T-helper 1 cell treated with Interleukin-12 subunit alpha and Interleukin-12 subunit beta and Interleukin-4 antibody, amounts not matched to agents 30 μg/mL and 1 μg/mL, for 36 hours (primary cell): ENCODE data around the gene TEX14.
A peak's percentile ranks its signal among the peaks of the same experiment; 100 is the strongest.
"Not testable (repeated sequence)": the region's sequence is repeated elsewhere in the genome, so short reads cannot be mapped to it uniquely, and the experiment has no call there.

Experiments
- H3K27ac Mint-ChIP-seq: one replicate; pipeline ENCODE4 v1.8.0; 2021; ENCODE audit warnings: mild to moderate bottlenecking, mixed read lengths
- H3K27me3 Mint-ChIP-seq: one replicate; pipeline ENCODE4 v1.8.0; 2021; ENCODE audit warnings: low read depth, mixed read lengths
- H3K36me3 Mint-ChIP-seq: one replicate; pipeline ENCODE4 v1.8.0; 2021; ENCODE audit warnings: low read depth, mixed read lengths
- H3K4me1 Mint-ChIP-seq: one replicate; pipeline ENCODE4 v1.8.0; 2021; ENCODE audit warnings: low read depth, mixed read lengths
- H3K4me3 Mint-ChIP-seq: one replicate; pipeline ENCODE4 v1.8.0; 2021; ENCODE audit warnings: mild to moderate bottlenecking, moderate library complexity, mixed read lengths
- H3K9me3 Mint-ChIP-seq: one replicate; pipeline ENCODE4 v1.8.0; 2021; ENCODE audit warnings: mixed read lengths

Gene TEX14

DNA sequence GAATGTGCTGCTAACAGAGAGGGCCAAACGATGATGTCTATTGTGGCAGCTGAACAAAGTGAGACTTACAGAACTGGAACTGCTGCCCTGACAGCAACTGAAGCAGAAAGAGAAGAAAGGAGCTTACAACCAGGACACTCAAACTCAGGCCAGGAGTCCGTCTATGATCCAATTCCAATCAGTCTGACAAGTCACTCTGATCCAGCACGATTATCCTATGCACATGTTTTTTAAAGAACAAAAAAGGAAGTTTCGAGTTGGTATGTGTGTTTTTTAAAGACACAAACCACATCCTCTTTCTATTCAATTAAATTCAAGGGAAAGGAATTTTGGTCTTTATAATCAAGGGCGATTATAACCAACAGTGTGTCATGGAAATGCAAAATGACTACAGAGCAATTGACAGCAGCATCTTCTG is 135.0 kb downstream of the TEX14 start:
- H3K4me3 Mint-ChIP-seq, result no peak overlapping the region
- peaks cover 3% of the 10 kb centered on the region for H3K27me3 Mint-ChIP-seq
- H3K36me3 Mint-ChIP-seq, result no peaks in the 10 kb centered on the region
- H3K4me1 Mint-ChIP-seq, result peaks cover 4% of the 10 kb centered on the region
- no peaks in the 10 kb centered on the region for H3K9me3 Mint-ChIP-seq
- no peak overlapping the region for H3K27ac Mint-ChIP-seq

GRCh38 chr17:58555109-58555508 is 136.7 kb downstream of the TEX14 start:
- H3K4me1 Mint-ChIP-seq, H3K36me3 Mint-ChIP-seq, H3K4me3 Mint-ChIP-seq, H3K27ac Mint-ChIP-seq, H3K27me3 Mint-ChIP-seq, H3K9me3 Mint-ChIP-seq: not testable (repeated sequence)

- Mint-ChIP-seq H3K27ac (no peak overlapping the region), H3K9me3 (no peaks in the 10 kb centered on the region), H3K36me3 (no peaks in the 10 kb centered on the region), H3K4me1 (no peaks in the 10 kb centered on the region), H3K27me3 (peaks cover 19% of the 10 kb centered on the region), H3K4me3 (no peak overlapping the region)
These were observed 150.6 kb downstream of the TEX14 start for GRCh38 chr17:58541249-58541648.

- Mint-ChIP-seq H3K4me3 (no peak overlapping the region), H3K27me3 (peaks cover 33% of the 10 kb centered on the region), H3K4me1 (no peaks in the 10 kb centered on the region), H3K27ac (no peak overlapping the region), H3K36me3 (no peaks in the 10 kb centered on the region), H3K9me3 (no peaks in the 10 kb centered on the region)
These were observed 152.1 kb downstream of the TEX14 start for GRCh38 chr17:58539698-58540097.

- Mint-ChIP-seq H3K27ac (no peak overlapping the region), H3K4me3 (no peak overlapping the region), H3K27me3 (peaks cover 36% of the 10 kb centered on the region), H3K36me3 (no peaks in the 10 kb centered on the region), H3K9me3 (no peaks in the 10 kb centered on the region), H3K4me1 (no peaks in the 10 kb centered on the region)
These were observed 152.9 kb downstream of the TEX14 start for GRCh38 chr17:58538811-58539409.

DNA sequence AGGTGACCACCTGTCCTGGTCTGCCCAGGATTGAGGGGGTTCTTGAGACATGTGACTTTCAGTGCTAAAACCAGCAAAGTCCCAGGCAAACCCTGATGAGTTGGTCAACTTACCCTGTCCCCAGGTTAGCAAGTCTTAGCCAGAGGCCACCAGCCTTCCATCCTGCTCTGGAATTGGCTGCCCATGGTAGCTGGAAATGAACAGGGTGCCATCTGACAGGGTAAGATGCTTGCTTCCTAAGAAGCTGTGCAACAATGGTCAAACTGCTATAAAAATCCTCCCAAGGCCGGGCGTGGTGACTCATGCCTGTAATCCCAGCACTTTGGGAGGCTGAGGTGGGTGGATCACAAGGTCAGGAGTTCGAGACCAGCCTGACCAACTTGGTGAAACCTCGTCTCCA is 154.6 kb downstream of the TEX14 start:
- Mint-ChIP-seq H3K27me3 (peaks cover 42% of the 10 kb centered on the region), H3K27ac (no peak overlapping the region), H3K4me1 (peaks cover 1% of the 10 kb centered on the region), H3K9me3 (no peaks in the 10 kb centered on the region), H3K4me3 (no peak overlapping the region), H3K36me3 (no peaks in the 10 kb centered on the region)

GRCh38 chr17:58536542-58536941 is 155.3 kb downstream of the TEX14 start:
- H3K36me3 Mint-ChIP-seq, result no peaks in the 10 kb centered on the region
- no peaks in the 10 kb centered on the region for H3K9me3 Mint-ChIP-seq

GRCh38 chr17:58535431-58535830 is 156.4 kb downstream of the TEX14 start:
- Mint-ChIP-seq H3K27me3 (peaks cover 53% of the 10 kb centered on the region), H3K9me3 (no peaks in the 10 kb centered on the region), H3K4me3 (no peak overlapping the region), H3K4me1 (peaks cover 3% of the 10 kb centered on the region), H3K36me3 (no peaks in the 10 kb centered on the region), H3K27ac (no peak overlapping the region)

More at GRCh38 chr17:58536542-58536941, 155.3 kb downstream of the TEX14 start:
- Mint-ChIP-seq H3K27me3 (peaks cover 44% of the 10 kb centered on the region), H3K4me1 (peaks cover 3% of the 10 kb centered on the region), H3K4me3 (no peak overlapping the region), H3K27ac (no peak overlapping the region)

- Mint-ChIP-seq H3K36me3 (no peaks in the 10 kb centered on the region), H3K4me1 (peaks cover 3% of the 10 kb centered on the region)
These were observed 156.9 kb downstream of the TEX14 start for GRCh38 chr17:58534901-58535421.

DNA sequence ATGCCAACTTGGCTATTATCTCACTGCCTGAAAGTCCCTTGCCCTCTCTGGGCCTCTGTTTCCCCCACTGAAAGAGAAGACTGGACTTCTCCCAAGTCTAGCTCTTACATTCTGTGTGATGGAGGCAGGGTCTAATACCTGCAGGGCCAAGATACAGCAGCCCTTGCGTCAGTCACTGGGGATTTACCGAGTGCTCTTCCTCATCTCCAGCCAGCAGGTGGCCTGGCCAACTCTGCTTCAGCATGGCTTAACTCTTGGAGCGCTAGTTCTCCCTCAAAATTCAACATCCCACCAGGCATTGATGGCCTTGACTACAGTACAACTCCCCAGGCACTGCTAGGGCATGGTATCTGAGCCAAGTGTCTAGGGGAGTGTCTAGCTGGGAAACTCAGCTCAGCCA is 157.5 kb downstream of the TEX14 start:
- Mint-ChIP-seq H3K9me3 (no peaks in the 10 kb centered on the region), H3K4me3 (no peak overlapping the region), H3K27me3 (peaks cover 58% of the 10 kb centered on the region), H3K27ac (no peak overlapping the region), H3K4me1 (peaks cover 3% of the 10 kb centered on the region), H3K36me3 (no peaks in the 10 kb centered on the region)

More at GRCh38 chr17:58534901-58535421, 156.9 kb downstream of the TEX14 start:
- Mint-ChIP-seq H3K27me3 (peaks cover 58% of the 10 kb centered on the region), H3K4me3 (no peak overlapping the region), H3K27ac (no peak overlapping the region), H3K9me3 (no peaks in the 10 kb centered on the region)

DNA sequence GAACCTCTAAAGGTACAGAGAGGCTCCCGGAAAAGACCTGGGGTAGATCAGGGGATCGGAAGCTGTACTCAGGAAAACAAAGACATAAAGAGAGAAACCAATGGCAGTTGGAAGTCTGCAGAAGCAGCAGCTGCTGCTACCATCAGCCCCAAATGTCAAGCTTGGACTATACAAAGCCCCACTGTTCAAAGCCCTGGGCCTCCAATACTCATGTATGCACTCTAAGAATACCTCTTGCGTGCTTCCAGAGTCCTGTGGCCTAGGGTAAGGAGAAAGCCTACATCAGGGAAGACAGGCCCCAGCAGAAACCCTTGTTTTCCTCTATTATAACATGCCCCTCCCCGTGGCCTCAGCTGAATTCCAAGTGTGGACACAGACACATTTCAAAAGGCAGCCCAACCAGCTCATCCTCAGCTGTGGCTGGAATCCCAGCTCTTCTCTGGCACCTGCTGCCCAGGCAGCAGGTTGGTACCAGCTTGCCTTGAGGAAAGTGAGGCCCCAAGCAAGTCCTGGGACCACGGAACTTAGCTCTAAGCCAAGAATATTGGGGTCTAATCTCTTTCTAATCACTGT is 158.1 kb downstream of the TEX14 start:
- no peak overlapping the region for H3K27ac Mint-ChIP-seq
- peaks cover 63% of the 10 kb centered on the region for H3K27me3 Mint-ChIP-seq
- no peak overlapping the region for H3K4me3 Mint-ChIP-seq

GRCh38 chr17:58532555-58532951 is 159.3 kb downstream of the TEX14 start:
- Mint-ChIP-seq H3K9me3 (no peaks in the 10 kb centered on the region), H3K27ac (no peak overlapping the region), H3K4me3 (no peak overlapping the region), H3K27me3 (peaks cover 63% of the 10 kb centered on the region), H3K4me1 (peaks cover 3% of the 10 kb centered on the region), H3K36me3 (no peaks in the 10 kb centered on the region)

More for the DNA sequence above, 158.1 kb downstream of the TEX14 start:
- peaks cover 3% of the 10 kb centered on the region for H3K4me1 Mint-ChIP-seq
- H3K36me3 Mint-ChIP-seq, result no peaks in the 10 kb centered on the region
- H3K9me3 Mint-ChIP-seq, result no peaks in the 10 kb centered on the region

DNA sequence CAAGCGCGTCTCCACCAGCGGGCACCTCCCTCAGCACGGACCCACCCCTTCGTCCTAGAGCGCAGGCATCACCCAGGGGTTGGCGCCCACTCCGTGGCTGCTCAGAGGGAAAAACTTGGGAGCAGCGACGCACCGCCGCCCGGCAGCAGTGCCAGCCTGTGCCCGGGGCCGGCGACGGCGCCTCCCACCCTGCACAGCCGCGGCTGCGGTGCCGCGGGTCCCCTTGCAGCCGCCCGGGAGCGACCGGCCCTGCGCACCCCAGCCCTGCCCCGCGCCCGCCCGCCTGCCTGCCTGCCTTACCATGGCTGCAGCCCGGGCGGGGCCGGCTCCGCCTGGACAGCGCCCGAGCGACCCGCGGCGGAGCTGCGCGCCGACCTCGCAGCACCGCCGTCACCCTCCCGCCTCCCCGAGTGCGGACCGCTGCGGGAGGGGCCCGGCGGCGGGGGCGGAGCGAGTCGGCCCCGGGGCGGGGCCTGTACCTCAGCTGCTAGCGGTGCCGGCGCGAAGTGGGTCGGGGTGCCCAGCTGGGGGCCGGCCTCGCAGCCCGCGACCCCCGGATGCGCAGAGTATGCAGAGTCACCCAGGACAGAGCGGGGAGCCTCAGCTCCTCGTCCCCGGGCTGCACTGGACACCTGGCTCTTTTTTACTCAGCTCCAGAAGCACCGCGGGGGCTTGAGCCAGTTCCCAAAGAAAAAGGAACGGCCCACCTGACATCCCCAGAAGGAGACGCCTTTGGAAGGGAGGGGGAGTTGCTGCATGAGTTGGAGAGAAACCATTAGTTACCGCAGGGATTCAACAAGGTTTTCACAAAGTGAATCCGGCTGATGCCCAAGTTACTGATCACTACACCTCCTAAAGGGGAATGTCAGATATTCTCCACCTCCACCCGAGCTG is 159.9 kb downstream of the TEX14 start:
- peaks cover 9% of the 10 kb centered on the region for H3K4me1 Mint-ChIP-seq
- no peak overlapping the region for H3K27ac Mint-ChIP-seq
- no peak overlapping the region for H3K4me3 Mint-ChIP-seq
- no peaks in the 10 kb centered on the region for H3K9me3 Mint-ChIP-seq
- no peaks in the 10 kb centered on the region for H3K36me3 Mint-ChIP-seq
- H3K27me3 Mint-ChIP-seq, result peaks cover 63% of the 10 kb centered on the region

DNA sequence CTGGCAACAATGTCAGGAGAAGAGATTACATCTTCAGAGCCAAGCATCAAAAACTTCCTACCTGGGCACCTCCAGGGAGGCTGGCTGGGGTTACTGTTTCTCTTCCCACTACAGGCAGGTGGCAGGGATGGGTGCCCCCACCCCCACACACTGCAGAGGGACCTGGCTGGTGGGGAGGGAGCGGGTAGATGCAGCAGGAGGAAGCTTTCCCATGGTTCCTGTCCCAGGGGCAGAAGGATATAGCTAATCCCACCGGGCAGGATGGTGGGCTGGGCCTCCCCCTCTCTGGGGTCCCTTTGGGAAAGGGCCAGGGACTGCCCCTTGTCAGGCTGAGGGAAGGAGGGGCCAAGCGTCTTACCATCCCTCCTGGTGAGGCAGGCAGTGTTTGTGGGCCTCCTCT is 160.7 kb downstream of the TEX14 start:
- Mint-ChIP-seq H3K27ac (no peak overlapping the region), H3K4me3 (peak overlapping the region; percentile 47), H3K36me3 (no peaks in the 10 kb centered on the region), H3K9me3 (no peaks in the 10 kb centered on the region), H3K4me1 (peaks cover 12% of the 10 kb centered on the region), H3K27me3 (peaks cover 61% of the 10 kb centered on the region)

- Mint-ChIP-seq H3K27ac (no peak overlapping the region), H3K4me1 (peaks cover 12% of the 10 kb centered on the region), H3K9me3 (no peaks in the 10 kb centered on the region), H3K36me3 (no peaks in the 10 kb centered on the region), H3K4me3 (peak overlapping the region; percentile 47), H3K27me3 (peaks cover 56% of the 10 kb centered on the region)
These were observed 161.2 kb downstream of the TEX14 start for GRCh38 chr17:58530655-58531054.
